GM12875 (cell line): Measurements from ENCODE around the gene PGD.

ENCODE experiments used
- H3K4me3 ChIP-seq: one replicate; pipeline ENCODE4 v1.5.1; 2011; ENCODE audit warnings: low read depth, low read length, control low read depth
- TF ChIP-seq, protein P1 (sequence below): IDR thresholded peaks from 2 replicates; pipeline ENCODE4 v1.5.1; 2011; ENCODE audit warnings: low read depth, mild to moderate bottlenecking, control low read depth, inconsistent platforms, low read length, moderate library complexity, borderline replicate concordance; ENCODE audit not compliant: insufficient read depth

Gene PGD

DNA sequence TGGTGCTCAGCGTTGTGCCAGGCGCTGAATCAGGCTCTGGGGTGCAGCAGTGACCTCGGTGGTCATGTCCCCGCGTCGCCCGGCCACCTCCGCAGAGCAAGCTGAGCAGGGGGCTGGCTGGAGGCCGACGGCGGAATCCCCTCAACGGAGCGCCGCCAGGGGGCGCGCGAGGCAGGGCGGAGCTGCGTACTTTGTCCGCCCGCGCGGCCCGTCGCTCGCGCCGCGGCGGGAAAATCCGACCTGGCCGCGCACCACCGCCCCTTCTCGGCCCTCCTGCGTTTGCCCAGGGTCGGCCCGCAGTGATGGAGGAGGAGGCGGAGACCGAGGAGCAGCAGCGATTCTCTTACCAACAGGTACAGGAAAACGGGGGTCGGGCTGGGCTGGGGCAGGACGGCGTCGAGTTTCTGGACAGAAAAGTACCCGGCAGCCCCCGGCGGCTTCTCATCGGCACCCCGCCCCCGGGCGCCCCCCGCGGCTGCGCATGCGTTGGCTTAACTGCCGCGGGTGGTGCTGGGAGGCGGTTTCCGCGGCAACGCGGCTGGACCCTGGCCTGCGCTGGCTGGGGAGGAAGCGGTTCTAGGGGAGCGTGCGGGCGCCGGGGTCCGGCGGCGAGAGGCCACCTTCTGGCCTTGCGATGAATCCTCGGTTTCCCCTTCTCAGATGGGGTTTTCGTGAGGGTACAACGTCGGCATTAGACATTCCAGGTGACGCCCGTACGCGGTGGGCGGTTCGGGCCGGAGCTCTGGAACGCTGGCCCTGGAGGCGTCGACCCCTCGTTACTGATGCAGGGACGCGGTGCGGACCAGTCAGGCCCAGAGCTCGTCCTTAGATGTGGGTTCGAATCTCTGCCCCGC is 31.6 kb downstream of the PGD start, which contains the start of gene CENPS:
Gene CENPS, plus strand, starts transcription at position 218 of the 854 bp plus-strand sequence. Its CDS starts 85 bp downstream, at position 303.
- TF ChIP-seq, protein P1, sequence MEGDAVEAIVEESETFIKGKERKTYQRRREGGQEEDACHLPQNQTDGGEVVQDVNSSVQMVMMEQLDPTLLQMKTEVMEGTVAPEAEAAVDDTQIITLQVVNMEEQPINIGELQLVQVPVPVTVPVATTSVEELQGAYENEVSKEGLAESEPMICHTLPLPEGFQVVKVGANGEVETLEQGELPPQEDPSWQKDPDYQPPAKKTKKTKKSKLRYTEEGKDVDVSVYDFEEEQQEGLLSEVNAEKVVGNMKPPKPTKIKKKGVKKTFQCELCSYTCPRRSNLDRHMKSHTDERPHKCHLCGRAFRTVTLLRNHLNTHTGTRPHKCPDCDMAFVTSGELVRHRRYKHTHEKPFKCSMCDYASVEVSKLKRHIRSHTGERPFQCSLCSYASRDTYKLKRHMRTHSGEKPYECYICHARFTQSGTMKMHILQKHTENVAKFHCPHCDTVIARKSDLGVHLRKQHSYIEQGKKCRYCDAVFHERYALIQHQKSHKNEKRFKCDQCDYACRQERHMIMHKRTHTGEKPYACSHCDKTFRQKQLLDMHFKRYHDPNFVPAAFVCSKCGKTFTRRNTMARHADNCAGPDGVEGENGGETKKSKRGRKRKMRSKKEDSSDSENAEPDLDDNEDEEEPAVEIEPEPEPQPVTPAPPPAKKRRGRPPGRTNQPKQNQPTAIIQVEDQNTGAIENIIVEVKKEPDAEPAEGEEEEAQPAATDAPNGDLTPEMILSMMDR: peak; percentile 99
- H3K4me3 ChIP-seq: peak within 1 kb of the TSS; percentile 90

DNA sequence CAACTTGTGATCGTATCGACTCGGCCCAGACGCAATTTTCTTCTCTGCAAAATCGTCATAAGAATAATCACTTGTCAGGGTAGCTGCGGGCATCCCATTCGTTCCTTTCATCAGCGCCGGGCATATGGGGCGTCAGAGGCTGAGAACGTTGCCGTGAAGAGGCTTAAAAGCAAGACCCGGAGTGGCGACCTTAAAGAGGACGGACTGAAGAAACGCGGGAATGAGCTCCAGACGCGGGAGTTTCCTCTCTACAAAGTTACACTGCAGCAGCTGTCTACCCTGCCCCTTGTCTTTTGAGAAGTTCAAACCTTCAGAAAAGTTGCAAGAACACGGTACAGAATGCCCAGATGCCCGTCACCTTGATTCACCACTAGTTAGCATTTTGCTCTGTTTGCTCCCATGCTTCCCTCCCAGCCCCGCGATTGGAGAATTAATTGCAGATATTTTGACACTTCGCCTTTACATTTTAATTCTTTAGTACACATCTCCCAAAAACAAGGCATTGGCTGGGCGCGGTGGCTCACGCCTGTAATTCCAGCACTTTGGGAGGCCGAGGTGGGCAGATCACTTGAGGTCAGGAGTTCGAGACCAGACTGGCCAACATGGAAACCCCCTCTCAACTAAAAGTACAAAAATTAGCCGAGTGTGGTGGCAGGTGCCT is 32.3 kb downstream of the PGD start:
- TF ChIP-seq, protein P1: no peak
- H3K4me3 ChIP-seq: peak overlapping the region; percentile 90

DNA sequence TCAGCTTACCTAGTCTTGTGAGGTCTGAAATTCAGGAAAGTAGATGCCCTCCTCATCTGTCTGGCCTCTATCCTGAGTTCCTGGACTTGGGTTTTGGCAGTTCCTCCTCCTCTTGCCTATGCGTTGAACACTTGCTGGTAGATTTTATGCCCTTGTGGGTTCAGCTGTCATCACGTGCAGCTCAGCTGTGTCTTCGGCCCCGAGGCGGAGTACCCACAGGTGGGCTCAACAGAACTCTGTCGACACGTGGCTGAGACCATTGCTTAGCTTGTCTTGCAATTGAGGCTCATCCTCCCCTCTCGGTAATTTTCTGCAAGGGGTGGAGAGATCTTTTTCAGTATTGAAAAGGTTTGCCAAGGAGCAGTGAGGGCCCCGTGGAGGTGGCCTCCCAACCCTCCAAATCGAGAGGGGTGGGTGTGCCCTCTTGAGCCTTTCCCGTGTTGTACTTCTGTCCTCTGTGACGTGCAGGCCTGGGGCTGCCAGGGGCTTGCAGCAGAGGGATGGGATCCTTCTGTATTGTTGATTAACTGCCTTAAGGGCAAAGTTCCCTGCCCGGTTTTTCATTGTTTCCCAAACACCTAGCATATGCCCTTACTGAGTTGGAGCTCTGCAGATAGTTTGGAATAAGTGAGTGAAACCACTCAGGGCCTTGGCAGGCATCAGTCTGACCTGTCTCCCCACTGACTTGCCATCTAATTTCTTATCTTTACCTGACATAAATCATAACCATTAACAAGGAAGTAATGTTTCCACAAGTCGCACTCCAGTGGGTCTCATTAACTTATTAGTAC is 34.2 kb downstream of the PGD start:
- TF ChIP-seq, protein P1: no peak
- H3K4me3 ChIP-seq: no peak overlapping the region

DNA sequence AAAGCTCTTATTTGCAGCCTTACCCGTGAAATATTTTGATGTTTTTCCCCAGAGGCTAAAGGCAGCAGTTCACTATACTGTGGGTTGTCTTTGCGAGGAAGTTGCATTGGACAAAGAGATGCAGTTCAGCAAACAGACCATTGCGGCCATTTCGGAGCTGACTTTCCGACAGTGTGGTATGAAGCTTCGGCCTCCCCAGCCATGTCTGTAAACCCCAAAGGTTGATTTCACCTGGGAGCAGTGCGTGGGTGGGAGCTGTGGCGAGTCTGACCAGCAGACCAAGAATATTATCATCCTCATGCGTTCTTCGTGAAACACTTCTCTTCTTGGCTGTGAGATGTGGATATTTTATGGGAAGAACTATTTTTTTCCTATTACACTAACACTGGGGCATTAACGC is 34.9 kb downstream of the PGD start:
- TF ChIP-seq, protein P1: no peak
- no peak overlapping the region for H3K4me3 ChIP-seq

DNA sequence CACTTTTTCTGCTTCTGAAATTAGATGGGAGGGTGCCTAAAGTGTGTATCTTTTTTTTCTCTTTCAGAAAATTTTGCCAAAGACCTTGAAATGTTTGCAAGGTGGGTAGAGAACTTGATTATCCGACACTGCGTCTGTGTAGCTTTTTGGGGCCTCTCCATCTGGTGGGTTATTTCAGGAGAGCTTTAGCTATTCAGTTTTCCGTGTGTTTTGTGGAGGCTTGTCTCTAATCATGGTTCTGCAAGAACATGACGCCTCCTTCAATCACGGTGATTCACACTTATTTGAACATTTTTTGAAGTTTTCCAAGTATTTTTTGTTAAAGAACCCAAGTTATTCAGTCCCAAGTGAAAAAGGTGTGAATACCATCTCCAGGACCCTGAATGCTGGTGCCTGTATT is 35.7 kb downstream of the PGD start:
- H3K4me3 ChIP-seq: no peak overlapping the region
- TF ChIP-seq, protein P1: no peak

DNA sequence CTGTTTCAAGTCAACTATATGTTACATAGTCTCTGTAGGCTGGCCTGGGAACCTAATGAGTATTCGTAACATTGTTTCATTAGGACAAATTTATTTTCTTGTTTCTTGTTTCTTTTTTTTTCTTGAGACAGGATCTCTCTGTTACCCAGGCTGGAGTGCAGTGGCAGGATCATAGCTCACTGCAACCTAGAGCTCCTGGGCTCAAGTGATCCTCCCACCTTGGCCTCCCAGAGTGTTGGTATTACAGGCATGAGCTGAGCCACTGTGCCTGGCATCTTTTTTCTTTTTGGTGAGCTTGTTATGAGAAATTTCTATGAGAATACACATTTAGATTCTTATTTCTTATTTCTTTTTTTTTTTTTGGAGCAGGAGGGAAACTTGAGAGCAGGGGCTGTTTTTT is 38.2 kb downstream of the PGD start:
- TF ChIP-seq, protein P1: no peak

More for the DNA sequence above, 38.2 kb downstream of the PGD start:
- H3K4me3 ChIP-seq: no peak overlapping the region
